Activated CD4-positive, alpha-beta T cell treated with anti-CD3 and anti-CD28 coated beads, Interleukin-2, amount 50 U/mL, for 4 hours (primary cell): Measurements from ENCODE around the gene SSBP3.

Source experiments
- DNase-seq, 2 experiments: peaks; one replicate each; pipeline ENCODE4 v3.0.0-alpha.2; 2020

The SSBP3 gene

DNA sequence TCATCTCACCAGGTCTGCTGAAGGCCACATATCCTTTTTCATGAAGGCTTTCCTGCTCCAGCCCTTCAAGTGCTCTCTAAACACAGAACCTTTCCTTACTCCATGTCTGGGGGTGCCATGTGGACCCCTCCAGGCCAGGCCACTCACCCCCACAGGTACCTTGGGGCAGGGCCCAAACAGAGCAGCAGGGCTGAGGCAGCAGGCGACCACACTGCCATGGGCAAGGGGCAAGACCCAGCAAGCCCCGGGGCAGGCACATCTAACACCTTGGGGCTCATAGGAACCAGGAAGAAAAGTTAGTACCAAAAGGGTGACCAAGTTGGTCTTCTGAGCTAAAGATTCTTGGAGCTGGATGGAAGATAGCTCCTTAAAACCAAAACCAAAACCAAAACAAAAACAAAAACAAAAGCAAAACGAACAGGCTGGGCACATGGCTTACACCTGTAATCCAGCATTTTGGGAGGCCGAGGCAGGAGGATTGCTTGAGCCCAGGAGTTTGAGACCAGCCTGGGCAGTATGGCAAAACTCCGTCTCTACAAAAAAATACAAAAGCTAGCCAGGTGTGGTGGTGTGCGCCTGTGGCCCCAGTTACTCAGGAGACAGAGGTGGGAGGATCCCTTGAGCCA, 142.5 kb downstream of the SSBP3 start:
- DNase-seq: no peak

DNA sequence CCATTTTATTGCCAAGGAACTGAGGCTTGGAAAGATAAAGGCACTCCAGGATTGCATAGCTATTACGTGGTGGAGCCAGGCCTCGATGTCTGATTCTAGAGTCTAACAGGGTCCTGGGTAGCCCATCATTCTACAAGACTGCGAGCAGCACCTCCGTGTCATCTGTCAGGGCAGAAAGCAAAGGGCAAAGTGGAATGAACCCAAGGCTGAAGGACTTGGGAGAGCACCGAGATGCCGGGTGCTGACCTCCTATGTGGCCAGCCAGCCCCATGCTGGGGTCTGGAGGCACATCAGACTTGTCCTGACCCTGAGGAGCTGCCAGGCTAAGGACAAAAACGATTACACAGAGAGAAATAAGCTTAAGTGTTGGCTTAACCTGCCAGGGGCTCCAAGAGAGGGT, 143.9 kb downstream of the SSBP3 start:
- DNase-seq: no peak

DNA sequence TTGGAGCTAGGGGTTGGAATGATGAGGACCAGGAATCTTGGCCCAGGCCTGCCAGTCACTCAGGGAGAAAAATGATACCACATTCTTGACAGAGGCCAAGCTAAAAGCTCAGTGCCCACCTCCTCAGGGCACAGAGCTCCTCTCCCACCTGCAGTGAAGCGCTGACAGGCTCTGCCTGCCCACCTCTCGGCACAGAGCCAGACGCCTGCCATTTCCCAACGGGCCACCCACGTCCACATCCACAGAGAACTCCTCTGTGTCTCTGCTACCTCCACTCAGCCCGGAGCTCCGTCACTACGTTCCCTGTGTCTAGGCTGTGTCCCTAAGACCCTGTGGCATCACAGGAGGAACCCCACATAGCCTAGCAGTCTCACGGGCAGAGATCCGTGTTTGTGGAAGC, 145.4 kb downstream of the SSBP3 start:
- DNase-seq: no peak

GRCh38 chr1:54259546-54260140, 146.6 kb downstream of the SSBP3 start:
- no peak for DNase-seq

DNA sequence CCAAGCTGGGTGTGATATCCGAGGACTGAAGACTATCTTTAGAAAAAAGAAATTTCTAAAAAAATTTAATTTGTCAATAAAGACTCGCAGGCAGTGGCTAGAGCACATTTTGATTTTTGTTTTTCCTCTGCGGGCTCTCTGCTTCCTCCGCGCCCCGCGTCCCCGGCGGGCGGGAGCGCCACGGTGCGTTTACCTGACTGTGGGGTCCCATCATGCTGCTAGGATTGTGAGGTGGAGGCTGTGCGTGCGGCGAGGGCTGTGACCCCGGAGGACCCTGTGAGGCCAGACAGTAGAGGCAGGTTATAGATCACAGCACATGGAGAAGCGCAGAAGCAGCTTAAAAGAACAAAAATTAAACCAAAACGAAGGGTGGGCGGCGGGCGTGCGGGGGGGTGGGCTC, 148.3 kb downstream of the SSBP3 start:
- DNase-seq: no peak

DNA sequence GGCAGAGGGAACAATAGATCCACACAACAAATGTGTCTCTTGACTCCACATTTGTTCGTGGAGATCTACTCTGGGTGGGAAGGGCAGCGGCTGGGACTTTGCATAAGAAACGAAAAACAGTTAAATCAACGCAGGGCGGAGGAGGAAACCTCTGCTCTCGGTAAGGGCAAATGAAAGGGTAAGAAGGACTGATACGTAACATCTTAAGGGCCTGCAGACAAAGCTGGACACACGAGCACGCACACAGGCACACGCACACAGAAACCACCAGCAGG, 148.9 kb downstream of the SSBP3 start:
- no peak for DNase-seq

- no peak for DNase-seq
Measured at GRCh38 chr1:54256522-54257345, 149.5 kb downstream of the SSBP3 start.

- DNase-seq: no peak
Measured at GRCh38 chr1:54255026-54255702, 151.0 kb downstream of the SSBP3 start.

DNA sequence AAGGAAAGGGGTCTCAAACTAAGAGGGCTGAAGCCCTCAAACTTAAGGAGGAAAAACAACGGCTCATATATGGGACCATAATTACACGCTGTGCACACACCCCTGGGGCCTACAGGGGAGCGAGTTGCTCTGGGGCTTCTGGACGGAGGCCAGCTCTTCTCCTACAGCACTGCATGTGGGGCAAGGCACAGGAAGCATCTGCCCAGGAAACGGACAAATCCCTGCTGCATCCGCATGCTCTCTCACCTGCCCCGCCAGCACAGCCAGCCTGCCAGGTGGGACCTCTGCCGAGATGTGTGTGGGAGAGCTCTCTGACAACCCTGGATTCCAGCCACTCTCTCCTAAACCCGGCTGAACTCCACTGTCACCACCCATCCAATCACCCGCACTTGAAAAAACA, 152.1 kb downstream of the SSBP3 start:
- no peak for DNase-seq

- DNase-seq: no peak
Measured at GRCh38 chr1:54253480-54253879, 152.7 kb downstream of the SSBP3 start.

GRCh38 chr1:54252371-54252936, 153.7 kb downstream of the SSBP3 start:
- no peak for DNase-seq

GRCh38 chr1:54250670-54251069, 155.5 kb downstream of the SSBP3 start:
- no peak for DNase-seq

- DNase-seq: no peak
Measured at GRCh38 chr1:54249819-54250435, 156.3 kb downstream of the SSBP3 start.

DNA sequence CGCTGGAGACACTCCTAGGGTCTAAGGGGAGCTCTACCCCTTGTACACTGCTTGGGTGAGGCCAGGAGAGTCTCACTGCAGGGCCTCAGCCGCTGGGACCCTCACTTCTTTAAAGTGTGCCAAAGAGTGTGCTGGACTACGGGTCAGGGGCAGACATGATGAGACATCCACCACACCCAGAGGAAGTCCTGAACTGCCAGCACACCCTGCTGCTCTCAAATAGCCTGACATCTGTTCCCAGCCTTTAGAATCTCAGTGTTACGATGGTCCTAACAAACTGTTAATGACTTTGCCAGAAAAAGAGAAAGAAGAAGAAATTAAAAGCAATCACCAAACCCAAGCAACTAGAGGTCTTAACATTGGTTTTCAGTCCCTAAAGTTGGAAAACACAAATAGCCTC, 157.2 kb downstream of the SSBP3 start:
- no peak for DNase-seq

DNA sequence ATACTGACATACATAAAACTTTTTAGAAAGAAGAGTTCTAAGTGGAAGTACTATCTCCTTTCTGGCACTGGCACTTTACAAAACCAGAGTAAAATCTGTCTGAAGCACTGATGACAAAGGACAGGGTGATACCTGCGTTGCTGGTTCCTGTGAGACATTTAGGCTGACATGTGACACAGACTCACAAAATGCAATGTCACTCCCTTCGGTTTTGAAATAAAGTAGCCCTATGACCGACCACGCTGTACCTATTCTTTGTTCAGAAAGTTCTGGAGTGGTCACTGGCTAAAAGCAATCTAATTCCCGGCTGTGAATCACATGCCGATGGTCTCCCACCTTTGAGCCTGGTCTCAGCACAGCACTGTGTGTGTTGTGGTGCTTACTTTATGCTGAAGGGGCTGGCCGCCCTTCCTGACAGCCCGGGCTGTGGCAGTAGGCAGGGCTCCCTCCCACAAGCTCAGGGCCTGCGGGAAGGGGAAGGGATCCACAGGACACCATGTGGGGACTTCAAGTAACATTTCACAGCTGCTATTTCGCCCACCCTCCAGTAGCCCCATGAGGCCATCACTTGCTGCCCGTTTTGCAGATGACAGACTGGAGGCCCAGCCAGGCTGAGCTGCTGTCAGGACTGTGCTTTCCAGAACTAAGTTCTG, 158.2 kb downstream of the SSBP3 start:
- DNase-seq: no peak

GRCh38 chr1:54246116-54246721, 160.0 kb downstream of the SSBP3 start:
- no peak for DNase-seq

GRCh38 chr1:54245501-54245900, 160.7 kb downstream of the SSBP3 start:
- DNase-seq: no peak

DNA sequence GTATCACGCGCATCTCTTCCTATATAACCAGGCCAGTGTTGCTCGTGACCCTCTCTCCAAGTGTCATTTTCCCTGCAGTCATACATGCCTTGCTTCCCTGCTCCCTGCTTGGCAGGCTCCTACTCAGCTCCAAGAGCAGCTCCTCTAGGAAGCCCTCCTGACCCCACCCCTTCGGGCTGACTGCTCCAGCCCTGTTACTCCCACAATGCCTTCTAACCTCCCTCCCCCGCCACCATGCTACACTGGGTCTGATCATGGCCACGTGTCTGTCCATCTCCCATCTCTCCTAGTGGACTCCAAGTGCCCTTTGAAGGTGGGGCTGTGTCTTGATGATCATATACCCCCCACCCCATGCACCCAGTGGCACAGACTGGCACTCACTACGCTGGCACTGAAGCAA, 161.5 kb downstream of the SSBP3 start:
- no peak for DNase-seq

DNA sequence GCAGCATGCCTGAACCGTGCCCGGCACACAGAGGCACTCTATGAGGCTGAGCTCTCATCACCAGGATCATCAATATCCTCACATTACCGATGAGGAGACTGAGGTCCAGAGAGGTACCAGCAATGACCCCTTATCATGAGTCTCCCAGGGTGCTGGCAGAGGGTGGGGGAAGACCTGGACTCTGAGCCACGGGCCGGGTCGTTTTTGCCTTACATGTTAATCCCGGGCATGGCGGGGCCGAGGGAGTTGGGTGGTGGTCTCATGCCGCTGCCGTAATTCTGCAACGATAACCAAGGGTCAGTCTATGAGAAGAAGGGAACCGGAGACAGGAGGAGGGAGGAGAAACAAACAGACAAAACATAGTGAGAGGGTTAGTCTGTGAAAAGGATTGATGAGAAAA, 163.2 kb downstream of the SSBP3 start:
- no peak for DNase-seq

- no peak for DNase-seq
Measured at GRCh38 chr1:54241364-54241763, 164.8 kb downstream of the SSBP3 start.

DNA sequence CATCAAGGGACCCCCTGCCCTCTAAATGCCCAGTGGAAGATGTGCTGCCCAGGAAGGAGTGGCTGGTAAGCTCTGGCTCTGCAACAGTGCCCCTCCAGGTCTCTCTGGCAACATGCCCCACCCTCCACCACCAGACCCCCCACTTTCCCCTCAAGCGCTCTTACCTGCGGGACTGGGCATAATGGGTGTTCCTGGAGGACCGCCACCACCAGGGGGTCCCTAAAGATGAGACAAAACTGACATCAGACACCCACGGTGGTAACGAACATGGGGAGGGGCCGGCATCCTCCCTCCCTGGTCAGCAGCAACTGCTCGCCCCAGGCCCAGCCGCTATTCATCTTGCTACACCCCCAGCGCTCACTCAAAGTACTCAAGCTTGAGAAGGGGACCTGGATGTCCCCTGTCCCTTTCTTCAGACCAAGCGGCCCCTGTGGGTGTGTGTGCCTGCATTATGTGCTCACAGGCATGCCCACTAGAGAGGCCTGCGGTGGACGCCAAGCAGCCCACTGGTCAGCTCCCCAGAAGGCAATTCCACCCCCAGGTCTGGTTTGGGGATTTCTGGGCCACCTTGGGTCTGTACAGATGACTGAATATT, 165.4 kb downstream of the SSBP3 start:
- DNase-seq: no peak

DNA sequence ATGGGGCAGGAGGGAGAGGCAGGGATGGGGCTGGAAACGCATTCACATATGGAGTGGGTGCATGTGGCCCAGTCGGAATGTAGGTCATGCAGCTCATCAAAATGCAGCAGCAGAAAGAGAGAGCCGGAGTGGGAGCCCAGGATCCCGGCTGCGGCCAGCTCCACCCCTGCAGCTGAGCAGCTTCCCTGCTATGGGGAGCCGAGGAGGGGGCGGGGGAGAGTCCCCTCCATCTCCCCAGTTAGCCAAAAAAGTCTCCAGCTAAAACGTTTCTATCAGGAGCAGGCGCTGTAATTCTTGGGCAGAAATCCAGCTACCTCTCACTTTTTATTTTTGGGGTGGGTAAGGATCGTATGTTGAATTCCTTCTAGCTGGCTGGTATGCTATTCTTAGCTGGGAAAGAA, 166.6 kb downstream of the SSBP3 start:
- DNase-seq: no peak
